Right ventricle myocardium superior (tissue), 1 donor: Measurements from ENCODE around the gene ETV4. TPM values are rescaled to one million over a fixed set of nuclear protein-coding genes. Genes with fewer than 3 reads are reported as not detected.
"Not testable (repeated sequence)": the region's sequence is repeated elsewhere in the genome, so short reads cannot be mapped to it uniquely, and the experiment has no call there.

Experiments
- ATAC-seq: fragments of 200-7000 bp; cut with Tn5 transposase; one replicate; pipeline ENCODE4 v1.9.1; 2020; ENCODE audit warnings: mild to moderate bottlenecking; ENCODE audit not compliant: poor library complexity
- DNase-seq: peaks from one replicate; pipeline ENCODE4 v3.0.0-alpha.2; 2020
- intact Hi-C: fragments of 100-400 bp; cut with DNase I; formaldehyde crosslinking; loops from one replicate; pipeline ENCODE4 v1.11.2; 2022
- total RNA-seq: library from RNA; stranded (reverse); fragmentation: NEBNext Ultra II Directional; extraction: Animal tissue kit (Norgen Biotek cat#: 25700); gene quantifications from one replicate; pipeline ENCODE4 v1.2.1, GENCODE V29; 2021
- donor health status: DM: no; HTN: yes; CAD: no; lungs with severe emphysema.

Gene ETV4
- total RNA-seq, 1 donor from 2014 or later = 0.24 TPM

DNA sequence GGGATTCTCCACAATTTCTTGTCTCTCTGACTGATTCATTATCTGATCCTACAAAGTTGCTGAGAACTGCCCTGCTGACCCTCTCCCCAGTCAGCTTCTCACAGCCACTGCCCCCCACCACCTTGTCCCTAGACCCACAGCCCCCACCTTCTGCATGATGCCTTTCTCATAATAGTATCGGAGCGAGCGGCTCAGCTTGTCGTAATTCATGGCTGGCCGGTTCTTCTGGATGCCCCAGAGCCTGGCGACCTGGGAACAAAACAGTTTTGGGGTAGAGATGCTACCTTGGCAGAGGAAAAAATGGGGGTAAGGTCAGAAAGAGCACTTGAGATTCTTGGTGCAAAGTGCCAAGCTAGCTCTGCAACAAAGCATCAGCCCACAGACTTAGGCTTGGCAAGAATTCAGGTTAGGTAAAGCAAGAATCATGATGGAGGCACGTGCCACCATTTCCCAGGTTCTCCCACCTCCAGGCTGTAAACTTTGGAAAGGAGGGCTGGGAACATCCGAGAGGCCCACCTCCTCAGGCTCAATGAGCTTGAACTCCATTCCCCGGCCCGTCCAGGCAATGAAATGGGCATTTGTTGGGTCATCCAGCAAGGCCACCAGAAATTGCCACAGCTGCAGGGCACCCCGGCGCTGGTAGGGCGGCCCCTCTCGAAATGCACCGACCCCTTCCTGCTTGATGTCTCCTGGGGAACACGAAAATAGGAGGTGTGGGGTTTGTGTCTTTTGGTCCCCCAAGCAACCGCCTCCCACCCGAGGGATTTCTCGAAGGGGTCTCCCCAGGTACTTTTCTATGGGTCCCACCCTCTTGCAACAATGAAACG lies 16.9 kb downstream of the ETV4 start:
- intact Hi-C loops = no loop called here
- no peak for ATAC-seq

GRCh38 chr17:43528319-43528987 lies 17.7 kb downstream of the ETV4 start:
- peak; percentile 65 for DNase-seq
- intact Hi-C loops = no loop called here
- peak; percentile 54 for ATAC-seq

More for the DNA sequence above, 16.9 kb downstream of the ETV4 start:
- no peak for DNase-seq

- ATAC-seq (no peak), DNase-seq (no peak)
- intact Hi-C loops = no loop called here
Measured at GRCh38 chr17:43526886-43527648, 19.1 kb downstream of the ETV4 start.

GRCh38 chr17:43524945-43525575 lies 21.1 kb downstream of the ETV4 start:
- no peak for DNase-seq
- intact Hi-C loops = no loop called here
- ATAC-seq = no peak

- intact Hi-C loops = no loop called here
- DNase-seq = no peak
- no peak for ATAC-seq
Measured at GRCh38 chr17:43521389-43521788, 24.8 kb downstream of the ETV4 start.

GRCh38 chr17:43517615-43518386 lies 28.3 kb downstream of the ETV4 start:
- ATAC-seq = peak; percentile 45
- intact Hi-C loops = no loop called here
- no peak for DNase-seq

- intact Hi-C loops = no loop called here
- no peak for DNase-seq
- no peak for ATAC-seq
Measured at GRCh38 chr17:43517161-43517560, 29.0 kb downstream of the ETV4 start.

DNA sequence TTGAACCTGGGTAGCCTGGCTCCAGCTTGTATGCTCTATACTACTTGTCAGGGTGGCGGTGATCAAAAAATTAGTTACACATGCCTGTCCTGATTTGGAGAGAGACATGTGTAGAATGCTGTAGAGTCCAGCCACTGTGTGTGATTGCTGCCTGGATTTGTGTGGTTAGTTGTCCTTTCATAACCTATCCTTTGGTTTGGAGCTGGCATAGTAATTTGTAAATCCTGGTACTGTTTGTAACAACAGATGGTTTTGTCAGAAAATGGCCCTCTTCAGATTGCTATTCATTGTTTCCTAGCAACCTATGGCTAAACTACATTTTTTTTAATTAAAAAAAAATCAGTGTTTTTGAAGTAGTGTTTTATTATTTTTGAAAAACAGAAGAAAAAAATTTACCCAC lies 30.5 kb downstream of the ETV4 start:
- no peak for DNase-seq
- peak; percentile 21 for ATAC-seq
- intact Hi-C loops = no loop called here

DNA sequence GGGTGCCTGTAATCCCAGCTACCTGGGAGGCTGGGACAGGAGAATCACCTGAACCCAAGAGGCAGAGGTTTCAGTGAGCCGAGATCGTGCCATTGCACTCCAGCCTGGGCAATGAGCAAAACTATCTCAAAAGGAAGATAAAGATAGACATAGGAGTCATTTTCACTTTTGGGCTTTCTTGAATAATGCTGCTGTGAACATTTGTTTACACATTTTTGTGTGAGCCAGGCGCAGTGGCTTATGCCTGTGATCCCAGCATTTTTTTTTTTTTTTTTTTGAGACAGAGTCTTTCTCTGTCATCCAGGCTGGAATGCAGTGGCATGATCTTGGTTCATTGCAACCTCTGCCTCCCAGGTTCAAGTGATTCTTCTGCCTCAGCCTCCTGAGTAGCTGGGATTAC lies 34.9 kb downstream of the ETV4 start:
- intact Hi-C loops, ATAC-seq, DNase-seq: not testable (repeated sequence)

DNA sequence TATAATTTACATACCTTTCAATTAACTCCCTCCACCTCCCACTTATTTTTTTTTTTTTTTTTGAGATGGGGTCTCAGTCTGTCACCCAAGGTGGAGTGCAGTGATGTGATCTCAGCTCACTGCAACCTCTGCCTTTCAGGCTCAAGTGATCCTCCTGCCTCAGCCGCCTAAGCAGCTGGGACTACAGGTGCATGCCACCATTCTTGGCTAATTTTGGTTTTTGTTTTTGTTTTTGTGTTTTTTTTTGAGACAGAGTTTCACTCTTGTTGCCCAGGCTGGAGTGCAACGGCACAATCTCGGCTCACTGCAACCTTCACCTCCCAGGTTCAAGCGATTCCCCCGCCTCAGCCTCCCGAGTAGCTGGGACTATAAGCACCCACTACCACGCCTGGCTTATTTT lies 36.7 kb downstream of the ETV4 start:
- ATAC-seq, intact Hi-C loops, DNase-seq: not testable (repeated sequence)

- DNase-seq (no peak), ATAC-seq (no peak)
- intact Hi-C loops = no loop called here
Measured at GRCh38 chr17:43490621-43491020, 55.5 kb downstream of the ETV4 start.

- DNase-seq = peak; percentile 98
- intact Hi-C loops = loop anchor here (1.0 kb wide), 1 partner anchor 90 kb away; no protein-coding TSS in a partner anchor
- ATAC-seq = peak; percentile 99
Measured at GRCh38 chr17:43483674-43484551, 62.2 kb downstream of the ETV4 start, which contains the start of gene DHX8. Gene DHX8 (plus strand): TSS chr17:43483975. CDS start chr17:43484038, 63 bp downstream.

GRCh38 chr17:43482103-43483012 lies 63.8 kb downstream of the ETV4 start:
- ATAC-seq = no peak
- intact Hi-C loops = loop anchor here (1.0 kb wide), 1 partner anchor 88 kb away; no protein-coding TSS in a partner anchor
- DNase-seq = no peak

GRCh38 chr17:43479948-43480347 lies 66.2 kb downstream of the ETV4 start:
- ATAC-seq (no peak), DNase-seq (no peak)
- intact Hi-C loops = no loop called here
